ENCODE measurements around the gene TOM1L2. TPM values are rescaled to one million over a fixed set of nuclear protein-coding genes. Genes with fewer than 3 reads are reported as not detected.

TOM1L2 gene
- total RNA-seq, 4 donors from 2014 or later, result 55.5 to 118 (median 73.3) TPM

- H3K27ac ChIP-seq, result peak overlapping the region; percentile 97 to 100 (median 98)
- DNase-seq, result peak; percentile 62
- H3K36me3 ChIP-seq, result no peaks in the 10 kb centered on the region
- H3K9me3 ChIP-seq, result no peaks in the 10 kb centered on the region
- no peak for TF ChIP-seq CTCF (IDR thresholded peaks at IDR 0.05)
- TF ChIP-seq POLR2A (IDR thresholded peaks at IDR 0.05), result peak in 3 of 4 donors; percentile 97 to 99 (median 98)
- intact Hi-C loops (cut with DNase I), result no loop called here
- H3K27me3 ChIP-seq, result no peaks in the 10 kb centered on the region
- no CpG with 5 or more reads among the region's 69 CpGs for WGBS, 2 donors
- peak overlapping the region; percentile 70 to 95 (median 85) for H3K4me3 ChIP-seq
- H3K4me1 ChIP-seq, result peaks cover 61 to 96% (median 62%) of the 10 kb centered on the region in 3 donors
Observed at GRCh38 chr17:17836250-17836817, 135.9 kb downstream of the TOM1L2 start.

- WGBS, 2 donors, result 48 to 50% methylated on average over 10 to 13 of the region's 25 CpGs
Observed at GRCh38 chr17:17835415-17836249, 136.6 kb downstream of the TOM1L2 start.

GRCh38 chr17:17834974-17835373 lies 137.2 kb downstream of the TOM1L2 start:
- TF ChIP-seq POLR2A (IDR thresholded peaks at IDR 0.05) (no peak), CTCF (IDR thresholded peaks at IDR 0.05) (no peak)
- intact Hi-C loops (cut with DNase I), result no loop called here
- Histone ChIP-seq H3K27ac (peak overlapping the region; percentile 97 to 100 (median 98)), H3K27me3 (no peaks in the 10 kb centered on the region), H3K36me3 (no peaks in the 10 kb centered on the region), H3K4me1 (peaks cover 56 to 96% (median 62%) of the 10 kb centered on the region in 3 donors), H3K9me3 (no peaks in the 10 kb centered on the region), H3K4me3 (no peak overlapping the region)
- DNase-seq, result no peak
- 45 to 67% methylated on average over 2 to 3 of the region's 4 CpGs for WGBS, 2 donors

More at GRCh38 chr17:17835415-17836249, 136.6 kb downstream of the TOM1L2 start:
- intact Hi-C loops (cut with DNase I), result no loop called here
- Histone ChIP-seq H3K9me3 (no peaks in the 10 kb centered on the region), H3K4me3 (peak overlapping the region; percentile 70 to 95 (median 85)), H3K27me3 (no peaks in the 10 kb centered on the region), H3K36me3 (no peaks in the 10 kb centered on the region), H3K4me1 (peaks cover 60 to 96% (median 63%) of the 10 kb centered on the region in 3 donors), H3K27ac (peak overlapping the region; percentile 97 to 100 (median 98))
- DNase-seq, result no peak
- TF ChIP-seq POLR2A (IDR thresholded peaks at IDR 0.05) (no peak), CTCF (IDR thresholded peaks at IDR 0.05) (peak in 1 of 6 experiments; percentile 28)

- no peak for DNase-seq
- WGBS, 2 donors, result 69 to 74% methylated on average over 8 of the region's 8 CpGs
- no peak overlapping the region for H3K4me3 ChIP-seq
- H3K36me3 ChIP-seq, result no peaks in the 10 kb centered on the region
- no peaks in the 10 kb centered on the region for H3K27me3 ChIP-seq
- H3K4me1 ChIP-seq, result peaks cover 46 to 84% (median 51%) of the 10 kb centered on the region in 3 donors
- intact Hi-C loops (cut with DNase I), result no loop called here
- H3K9me3 ChIP-seq, result no peaks in the 10 kb centered on the region
- no peak for TF ChIP-seq CTCF (IDR thresholded peaks at IDR 0.05)
- TF ChIP-seq POLR2A (IDR thresholded peaks at IDR 0.05), result no peak
- H3K27ac ChIP-seq, result peak overlapping the region in 1 of 4 donors; percentile 100
Observed at GRCh38 chr17:17833658-17834357, 138.4 kb downstream of the TOM1L2 start.
